HCT116 (cell line): Measurements from ENCODE around the gene JAGN1.
"Not testable (repeated sequence)": the region's sequence is repeated elsewhere in the genome, so short reads cannot be mapped to it uniquely, and the experiment has no call there.

Experiments
- POLR2A ChIP-seq: IDR thresholded peaks from 2 replicates; pipeline ENCODE4 v1.7.0; 2011; ENCODE audit warnings: borderline replicate concordance; ENCODE audit not compliant: insufficient read depth, insufficient read length; ENCODE audit errors: extremely low read depth
- POLR2AphosphoS5 ChIP-seq: IDR thresholded peaks from 2 replicates; pipeline ENCODE4 v1.6.1; 2011; ENCODE audit warnings: mild to moderate bottlenecking, low read depth, low read length, moderate library complexity
- SIN3A ChIP-seq: IDR thresholded peaks from 2 replicates; pipeline ENCODE4 v1.6.1; 2012; ENCODE audit warnings: low read depth
- TF ChIP-seq, protein P1 (sequence below), 3 experiments: fragments of 200-600 bp in 1 of 3; sonication (generic) in 1 of 3; IDR thresholded peaks in 2 of 3; conservative IDR thresholded peaks in 1 of 3; 2 replicates each; pipeline ENCODE4 v1.5.1; 2012 to 2017; ENCODE audit warnings: low read depth in 2 of 3, low read length in 2 of 3, antibody characterized with exemption in 1 of 3, borderline replicate concordance in 1 of 3, control low read depth in 1 of 3, mild to moderate bottlenecking in 1 of 3, mixed read lengths in 1 of 3, mixed run types in 1 of 3, moderate library complexity in 1 of 3; ENCODE audit not compliant: insufficient read depth in 1 of 3
- TF ChIP-seq, protein P2 (sequence below): IDR thresholded peaks from 2 replicates; pipeline ENCODE4 v1.6.1; 2011; ENCODE audit warnings: mild to moderate bottlenecking, low read length, moderate library complexity; ENCODE audit not compliant: insufficient replicate concordance; ENCODE audit errors: extremely low read depth

DNA sequence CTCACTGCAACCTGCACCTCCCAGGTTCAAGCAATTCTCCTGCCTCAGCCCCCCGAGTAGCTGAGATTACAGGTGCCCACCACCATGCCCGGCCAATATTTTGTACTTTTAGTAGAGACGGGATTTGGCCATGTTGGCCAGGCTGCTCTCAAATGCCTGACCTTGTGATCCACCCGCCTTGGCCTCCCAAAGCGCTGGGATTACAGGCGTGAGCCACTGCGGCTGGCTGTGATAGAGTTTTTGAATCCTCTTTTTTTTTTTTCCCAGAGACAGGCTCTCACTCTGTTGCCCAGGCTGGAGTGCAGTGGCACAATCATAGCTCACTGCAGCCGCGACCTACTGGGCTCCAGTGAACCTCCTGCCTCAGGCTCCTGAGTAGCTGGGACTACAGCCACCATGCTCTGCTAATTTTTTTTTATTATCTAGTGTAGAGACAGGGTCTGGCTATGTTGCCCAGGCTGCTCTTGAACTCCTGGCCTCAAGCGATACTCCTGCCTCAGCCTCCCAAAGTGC, 25.2 kb upstream of the JAGN1 start:
- TF ChIP-seq, protein P1, sequence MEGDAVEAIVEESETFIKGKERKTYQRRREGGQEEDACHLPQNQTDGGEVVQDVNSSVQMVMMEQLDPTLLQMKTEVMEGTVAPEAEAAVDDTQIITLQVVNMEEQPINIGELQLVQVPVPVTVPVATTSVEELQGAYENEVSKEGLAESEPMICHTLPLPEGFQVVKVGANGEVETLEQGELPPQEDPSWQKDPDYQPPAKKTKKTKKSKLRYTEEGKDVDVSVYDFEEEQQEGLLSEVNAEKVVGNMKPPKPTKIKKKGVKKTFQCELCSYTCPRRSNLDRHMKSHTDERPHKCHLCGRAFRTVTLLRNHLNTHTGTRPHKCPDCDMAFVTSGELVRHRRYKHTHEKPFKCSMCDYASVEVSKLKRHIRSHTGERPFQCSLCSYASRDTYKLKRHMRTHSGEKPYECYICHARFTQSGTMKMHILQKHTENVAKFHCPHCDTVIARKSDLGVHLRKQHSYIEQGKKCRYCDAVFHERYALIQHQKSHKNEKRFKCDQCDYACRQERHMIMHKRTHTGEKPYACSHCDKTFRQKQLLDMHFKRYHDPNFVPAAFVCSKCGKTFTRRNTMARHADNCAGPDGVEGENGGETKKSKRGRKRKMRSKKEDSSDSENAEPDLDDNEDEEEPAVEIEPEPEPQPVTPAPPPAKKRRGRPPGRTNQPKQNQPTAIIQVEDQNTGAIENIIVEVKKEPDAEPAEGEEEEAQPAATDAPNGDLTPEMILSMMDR (IDR thresholded peaks at IDR 0.05 in 2 of 3, conservative IDR thresholded peaks at IDR 0.05 in 1 of 3; ENCODE audit: borderline replicate concordance in 1 of 3, insufficient read depth in 1 of 3, low read depth in 2 of 3, low read length in 2 of 3), result not testable (repeated sequence)
- not testable (repeated sequence) for TF ChIP-seq POLR2A, POLR2AphosphoS5, SIN3A
- TF ChIP-seq, protein P2, sequence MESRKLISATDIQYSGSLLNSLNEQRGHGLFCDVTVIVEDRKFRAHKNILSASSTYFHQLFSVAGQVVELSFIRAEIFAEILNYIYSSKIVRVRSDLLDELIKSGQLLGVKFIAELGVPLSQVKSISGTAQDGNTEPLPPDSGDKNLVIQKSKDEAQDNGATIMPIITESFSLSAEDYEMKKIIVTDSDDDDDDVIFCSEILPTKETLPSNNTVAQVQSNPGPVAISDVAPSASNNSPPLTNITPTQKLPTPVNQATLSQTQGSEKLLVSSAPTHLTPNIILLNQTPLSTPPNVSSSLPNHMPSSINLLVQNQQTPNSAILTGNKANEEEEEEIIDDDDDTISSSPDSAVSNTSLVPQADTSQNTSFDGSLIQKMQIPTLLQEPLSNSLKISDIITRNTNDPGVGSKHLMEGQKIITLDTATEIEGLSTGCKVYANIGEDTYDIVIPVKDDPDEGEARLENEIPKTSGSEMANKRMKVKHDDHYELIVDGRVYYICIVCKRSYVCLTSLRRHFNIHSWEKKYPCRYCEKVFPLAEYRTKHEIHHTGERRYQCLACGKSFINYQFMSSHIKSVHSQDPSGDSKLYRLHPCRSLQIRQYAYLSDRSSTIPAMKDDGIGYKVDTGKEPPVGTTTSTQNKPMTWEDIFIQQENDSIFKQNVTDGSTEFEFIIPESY, result not testable (repeated sequence)
